HG03378 (cell line): Measurements from ENCODE around the gene PHLDB2.

Experiments
- ATAC-seq: cut with Tn5 transposase; IDR thresholded peaks from one replicate; pipeline ENCODE4 v1.9.1; 2021; ENCODE audit warnings: mild to moderate bottlenecking, moderate library complexity; ENCODE audit not compliant: unreplicated experiment

The PHLDB2 gene

GRCh38 chr3:111923095-111923771, 64.2 kb downstream of the PHLDB2 start:
- ATAC-seq: no peak

GRCh38 chr3:111923806-111924205, 64.7 kb downstream of the PHLDB2 start:
- ATAC-seq: no peak

- ATAC-seq: no peak
Observed at GRCh38 chr3:111924283-111924682, 65.2 kb downstream of the PHLDB2 start.

- ATAC-seq: no peak
Observed at GRCh38 chr3:111926266-111926676, 67.2 kb downstream of the PHLDB2 start.

- ATAC-seq: no peak
Observed at GRCh38 chr3:111928613-111929012, 69.5 kb downstream of the PHLDB2 start.

GRCh38 chr3:111929484-111929883, 70.4 kb downstream of the PHLDB2 start:
- no peak for ATAC-seq

GRCh38 chr3:111932946-111933345, 73.9 kb downstream of the PHLDB2 start:
- ATAC-seq: no peak

GRCh38 chr3:111936191-111936841, 77.3 kb downstream of the PHLDB2 start:
- no peak for ATAC-seq

- no peak for ATAC-seq
Observed at GRCh38 chr3:111936967-111937366, 77.9 kb downstream of the PHLDB2 start.

- no peak for ATAC-seq
Observed at GRCh38 chr3:111937871-111938270, 78.8 kb downstream of the PHLDB2 start.

- no peak for ATAC-seq
Observed at GRCh38 chr3:111939873-111940272, 80.8 kb downstream of the PHLDB2 start.

GRCh38 chr3:111943533-111943932, 84.5 kb downstream of the PHLDB2 start:
- ATAC-seq: no peak

- ATAC-seq: no peak
Observed at GRCh38 chr3:111944372-111944771, 85.3 kb downstream of the PHLDB2 start.

- no peak for ATAC-seq
Observed at GRCh38 chr3:111947231-111947630, 88.2 kb downstream of the PHLDB2 start.

GRCh38 chr3:111948786-111949185, 89.7 kb downstream of the PHLDB2 start:
- ATAC-seq: no peak

GRCh38 chr3:111949712-111950111, 90.6 kb downstream of the PHLDB2 start:
- no peak for ATAC-seq

GRCh38 chr3:111951032-111951431, 92.0 kb downstream of the PHLDB2 start:
- no peak for ATAC-seq

GRCh38 chr3:111952086-111952485, 93.0 kb downstream of the PHLDB2 start:
- no peak for ATAC-seq

GRCh38 chr3:111952866-111953450, 93.9 kb downstream of the PHLDB2 start:
- no peak for ATAC-seq

- ATAC-seq: no peak
Observed at GRCh38 chr3:111954228-111954990, 95.3 kb downstream of the PHLDB2 start.

GRCh38 chr3:111955876-111956275, 96.8 kb downstream of the PHLDB2 start:
- ATAC-seq: no peak

- ATAC-seq: no peak
Observed at GRCh38 chr3:111956449-111956848, 97.4 kb downstream of the PHLDB2 start.
